Suprapubic skin (tissue), 4 donors: ENCODE data around the gene CNN2.
A peak's percentile ranks its signal among the peaks of the same experiment; 100 is the strongest.

ENCODE experiments used
- EP300 ChIP-seq: sonication (generic); formaldehyde crosslinking; IDR thresholded peaks from one replicate; pipeline ENCODE4 v1.6.1; 2017; ENCODE audit warnings: antibody characterized with exemption
- POLR2A ChIP-seq, 2 donors: fragments of 450-650 bp; IDR thresholded peaks; one replicate each; pipeline ENCODE4 v1.6.1; 2017; ENCODE audit warnings: antibody characterized with exemption in 2 of 2, mild to moderate bottlenecking in 2 of 2, moderate library complexity in 2 of 2
- POLR2AphosphoS5 ChIP-seq, 3 donors: sonication (generic); formaldehyde crosslinking; IDR thresholded peaks; one replicate each; pipeline ENCODE4 v1.6.1; 2017; ENCODE audit warnings: antibody characterized with exemption in 3 of 3
- TF ChIP-seq, protein P1 (sequence below), 2 donors: fragments of 200-600 bp in 1 of 2; fragments of 450-650 bp in 1 of 2; sonication (generic) in 1 of 2; IDR thresholded peaks; one replicate each; pipeline ENCODE4 v1.5.1; 2016 to 2019; ENCODE audit warnings: antibody characterized with exemption in 2 of 2, mild to moderate bottlenecking in 1 of 2, moderate library complexity in 1 of 2

DNA sequence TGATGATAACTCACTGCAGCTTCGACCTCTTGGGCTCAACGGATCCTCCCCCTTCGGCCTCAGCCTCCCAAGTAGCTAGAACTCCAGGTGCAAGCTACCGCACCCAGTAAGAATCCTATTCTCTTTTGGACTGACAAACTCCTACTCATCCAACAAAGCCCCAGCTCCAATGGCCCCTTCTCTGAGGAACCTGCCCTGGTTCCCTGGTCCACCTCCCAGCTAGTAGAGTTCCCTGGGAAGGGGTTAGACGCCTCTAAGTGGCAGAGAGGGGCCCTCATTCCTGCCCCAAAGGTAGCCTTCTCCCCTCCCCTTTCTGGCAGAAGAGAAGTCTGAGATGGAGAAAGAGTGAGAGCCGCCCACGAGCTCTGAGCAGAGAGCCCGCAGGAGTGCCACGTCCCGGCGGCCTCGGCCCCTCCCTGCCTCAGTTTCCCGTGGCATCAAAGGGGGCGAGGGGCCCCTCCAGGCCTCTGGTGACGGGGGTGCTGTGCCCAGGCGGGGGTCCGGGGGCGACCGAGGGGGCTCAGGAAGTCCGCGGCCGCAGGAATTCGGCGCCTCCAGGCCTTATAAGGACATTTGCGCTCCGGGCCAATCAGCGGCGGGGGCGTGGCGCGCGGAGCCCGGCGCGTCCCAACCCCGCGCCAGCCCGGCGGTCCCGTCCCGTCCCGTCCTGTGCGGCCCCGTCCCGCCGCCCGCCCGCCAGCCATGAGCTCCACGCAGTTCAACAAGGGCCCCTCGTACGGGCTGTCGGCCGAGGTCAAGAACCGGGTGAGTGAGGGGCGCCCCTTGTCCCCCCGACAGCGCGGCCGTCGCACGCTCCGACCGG is at the start of gene CNN2:
- TF ChIP-seq, protein P1, sequence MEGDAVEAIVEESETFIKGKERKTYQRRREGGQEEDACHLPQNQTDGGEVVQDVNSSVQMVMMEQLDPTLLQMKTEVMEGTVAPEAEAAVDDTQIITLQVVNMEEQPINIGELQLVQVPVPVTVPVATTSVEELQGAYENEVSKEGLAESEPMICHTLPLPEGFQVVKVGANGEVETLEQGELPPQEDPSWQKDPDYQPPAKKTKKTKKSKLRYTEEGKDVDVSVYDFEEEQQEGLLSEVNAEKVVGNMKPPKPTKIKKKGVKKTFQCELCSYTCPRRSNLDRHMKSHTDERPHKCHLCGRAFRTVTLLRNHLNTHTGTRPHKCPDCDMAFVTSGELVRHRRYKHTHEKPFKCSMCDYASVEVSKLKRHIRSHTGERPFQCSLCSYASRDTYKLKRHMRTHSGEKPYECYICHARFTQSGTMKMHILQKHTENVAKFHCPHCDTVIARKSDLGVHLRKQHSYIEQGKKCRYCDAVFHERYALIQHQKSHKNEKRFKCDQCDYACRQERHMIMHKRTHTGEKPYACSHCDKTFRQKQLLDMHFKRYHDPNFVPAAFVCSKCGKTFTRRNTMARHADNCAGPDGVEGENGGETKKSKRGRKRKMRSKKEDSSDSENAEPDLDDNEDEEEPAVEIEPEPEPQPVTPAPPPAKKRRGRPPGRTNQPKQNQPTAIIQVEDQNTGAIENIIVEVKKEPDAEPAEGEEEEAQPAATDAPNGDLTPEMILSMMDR (IDR thresholded peaks at IDR 0.05): no peak
- TF ChIP-seq POLR2A (IDR thresholded peaks at IDR 0.05): peak; percentile 79 to 84
- no peak for TF ChIP-seq EP300
- peak in 1 of 3 donors; percentile 64 for TF ChIP-seq POLR2AphosphoS5 (IDR thresholded peaks at IDR 0.05)
